HUES64 (cell line): ENCODE results near the gene CDC42SE2.
"Not testable (repeated sequence)": the region's sequence is repeated elsewhere in the genome, so short reads cannot be mapped to it uniquely, and the experiment has no call there.

Experiments used
- H3K27ac ChIP-seq: 2 replicates; pipeline ENCODE4 v1.7.0; 2013; ENCODE audit warnings: low read depth, low read length, inconsistent platforms
- H3K27me3 ChIP-seq: 2 replicates; pipeline ENCODE4 v1.6.1; 2013; ENCODE audit warnings: mild to moderate bottlenecking, low read length; ENCODE audit not compliant: insufficient read depth
- H3K36me3 ChIP-seq: 2 replicates; pipeline ENCODE4 v1.6.1; 2013; ENCODE audit warnings: mild to moderate bottlenecking, low read length; ENCODE audit not compliant: insufficient read depth
- H3K4me1 ChIP-seq: 2 replicates; pipeline ENCODE4 v1.6.1; 2013; ENCODE audit warnings: mild to moderate bottlenecking, low read length, moderate library complexity; ENCODE audit not compliant: insufficient read depth
- H3K4me3 ChIP-seq: 2 replicates; pipeline ENCODE4 v1.5.1; 2013; ENCODE audit warnings: mild to moderate bottlenecking, low read length, moderate library complexity
- H3K9ac ChIP-seq: 2 replicates; pipeline ENCODE4 v1.6.1; 2013; ENCODE audit warnings: mild to moderate bottlenecking, low read depth, low read length
- H3K9me3 ChIP-seq: 2 replicates; pipeline ENCODE4 v1.6.1; 2013; ENCODE audit warnings: low read depth, low read length; ENCODE audit not compliant: insufficient read depth
- WGBS: fragments of 150-250, 120-280 bp; methylation state at CpG from one replicate; pipeline ENCODE4 v1.1.7; 2013; ENCODE audit warnings: missing lambda C conversion rate; 5-methylcytosine and 5-hydroxymethylcytosine counted together

CDC42SE2 gene

DNA sequence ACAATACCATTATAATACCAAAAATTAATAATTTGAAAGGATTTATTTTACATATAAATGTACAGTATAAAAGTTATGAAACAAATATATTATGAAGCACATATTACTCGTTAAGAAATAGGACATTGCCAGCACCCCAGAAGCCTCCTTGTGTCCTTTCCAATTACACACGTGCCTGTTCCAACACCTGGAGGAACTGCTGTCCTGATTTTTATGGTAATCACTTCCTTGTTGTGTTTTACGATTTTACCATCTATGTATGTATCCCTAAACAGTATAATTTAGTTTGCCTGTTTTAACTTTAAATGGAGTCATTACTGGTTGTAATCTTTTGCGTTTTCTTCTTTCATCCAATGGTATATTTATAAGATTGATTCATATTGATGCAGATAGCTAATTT is 105.0 kb downstream of the CDC42SE2 start:
- Histone ChIP-seq H3K36me3 (no peaks in the 10 kb centered on the region), H3K9ac (no peak overlapping the region), H3K27me3 (no peaks in the 10 kb centered on the region), H3K9me3 (no peaks in the 10 kb centered on the region), H3K4me1 (no peaks in the 10 kb centered on the region), H3K4me3 (no peak overlapping the region), H3K27ac (no peak overlapping the region)
- WGBS = 95% methylated on average over 2 of the region's 4 CpGs

GRCh38 chr5:131369558-131369957 is 105.7 kb downstream of the CDC42SE2 start:
- no peaks in the 10 kb centered on the region for H3K27me3 ChIP-seq
- no peak overlapping the region for H3K4me3 ChIP-seq
- H3K9ac ChIP-seq = no peak overlapping the region
- 100% methylated on average over 1 of the region's 1 CpG for WGBS
- no peaks in the 10 kb centered on the region for H3K4me1 ChIP-seq
- no peak overlapping the region for H3K27ac ChIP-seq
- no peaks in the 10 kb centered on the region for H3K9me3 ChIP-seq
- H3K36me3 ChIP-seq = no peaks in the 10 kb centered on the region

GRCh38 chr5:131371835-131372234 is 108.0 kb downstream of the CDC42SE2 start:
- H3K9me3 ChIP-seq = no peaks in the 10 kb centered on the region
- WGBS = 83% methylated on average over 1 of the region's 2 CpGs
- no peak overlapping the region for H3K4me3 ChIP-seq
- H3K36me3 ChIP-seq = no peaks in the 10 kb centered on the region
- H3K27me3 ChIP-seq = no peaks in the 10 kb centered on the region
- H3K27ac ChIP-seq = no peak overlapping the region
- no peaks in the 10 kb centered on the region for H3K4me1 ChIP-seq
- no peak overlapping the region for H3K9ac ChIP-seq

DNA sequence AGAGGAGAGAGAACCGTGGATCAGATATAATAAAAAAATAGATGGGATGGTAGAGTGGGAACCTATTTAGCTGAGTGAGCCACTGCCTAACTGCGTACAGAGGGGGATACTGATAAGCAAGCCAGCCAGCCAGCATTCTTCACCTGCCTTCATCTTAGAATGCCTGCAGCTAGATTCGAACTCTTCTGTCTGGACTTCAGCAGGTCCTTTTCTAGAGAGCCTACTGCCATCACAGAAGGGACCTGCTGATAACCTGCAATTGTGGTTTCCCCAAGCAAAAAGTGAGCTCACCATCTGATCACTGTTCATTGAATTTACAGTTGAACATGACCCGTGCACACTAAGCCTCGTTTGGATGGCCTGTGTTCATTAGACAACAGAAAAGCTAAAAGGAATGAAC is 109.4 kb downstream of the CDC42SE2 start:
- Histone ChIP-seq H3K9me3 (no peaks in the 10 kb centered on the region), H3K9ac (no peak overlapping the region), H3K27me3 (no peaks in the 10 kb centered on the region), H3K4me3 (no peak overlapping the region), H3K36me3 (no peaks in the 10 kb centered on the region), H3K4me1 (no peaks in the 10 kb centered on the region), H3K27ac (no peak overlapping the region)
- 91% methylated on average over 5 of the region's 5 CpGs for WGBS

- Histone ChIP-seq H3K4me1 (no peaks in the 10 kb centered on the region), H3K9ac (no peak overlapping the region), H3K27me3 (no peaks in the 10 kb centered on the region), H3K9me3 (no peaks in the 10 kb centered on the region), H3K4me3 (no peak overlapping the region), H3K36me3 (no peaks in the 10 kb centered on the region), H3K27ac (no peak overlapping the region)
- WGBS = 93% methylated on average over 2 of the region's 2 CpGs
Measured at GRCh38 chr5:131375351-131375750, 111.5 kb downstream of the CDC42SE2 start.

DNA sequence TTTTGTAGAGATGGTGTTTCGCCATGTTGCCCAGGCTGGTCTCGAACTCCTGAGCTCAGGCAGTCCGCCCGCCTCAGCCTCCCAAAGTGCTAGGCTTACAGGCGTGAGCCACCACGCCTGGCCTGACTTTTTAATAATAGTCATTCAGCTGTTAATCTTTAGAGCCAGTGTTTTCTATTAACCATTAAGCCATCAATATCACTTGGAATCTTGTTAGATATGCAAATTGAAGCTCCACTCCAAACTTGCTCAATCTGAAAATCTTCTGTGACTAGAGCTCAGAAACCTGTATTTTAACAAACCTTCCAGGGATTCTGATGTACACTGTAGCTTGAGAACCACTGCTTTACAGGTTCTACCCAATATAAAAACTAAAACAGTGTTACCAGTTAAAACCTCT is 113.5 kb downstream of the CDC42SE2 start:
- WGBS = 91% methylated on average over 6 of the region's 6 CpGs
- H3K4me1 ChIP-seq = no peaks in the 10 kb centered on the region
- H3K4me3 ChIP-seq = no peak overlapping the region
- no peak overlapping the region for H3K27ac ChIP-seq
- H3K9me3 ChIP-seq = no peaks in the 10 kb centered on the region
- no peaks in the 10 kb centered on the region for H3K27me3 ChIP-seq
- H3K9ac ChIP-seq = no peak overlapping the region
- no peaks in the 10 kb centered on the region for H3K36me3 ChIP-seq

- Histone ChIP-seq H3K4me1 (no peaks in the 10 kb centered on the region), H3K9ac (no peak overlapping the region), H3K27me3 (no peaks in the 10 kb centered on the region), H3K27ac (no peak overlapping the region), H3K36me3 (no peaks in the 10 kb centered on the region), H3K4me3 (no peak overlapping the region), H3K9me3 (no peaks in the 10 kb centered on the region)
- 91% methylated on average over 1 of the region's 2 CpGs for WGBS
Measured at GRCh38 chr5:131377785-131378325, 114.0 kb downstream of the CDC42SE2 start.

DNA sequence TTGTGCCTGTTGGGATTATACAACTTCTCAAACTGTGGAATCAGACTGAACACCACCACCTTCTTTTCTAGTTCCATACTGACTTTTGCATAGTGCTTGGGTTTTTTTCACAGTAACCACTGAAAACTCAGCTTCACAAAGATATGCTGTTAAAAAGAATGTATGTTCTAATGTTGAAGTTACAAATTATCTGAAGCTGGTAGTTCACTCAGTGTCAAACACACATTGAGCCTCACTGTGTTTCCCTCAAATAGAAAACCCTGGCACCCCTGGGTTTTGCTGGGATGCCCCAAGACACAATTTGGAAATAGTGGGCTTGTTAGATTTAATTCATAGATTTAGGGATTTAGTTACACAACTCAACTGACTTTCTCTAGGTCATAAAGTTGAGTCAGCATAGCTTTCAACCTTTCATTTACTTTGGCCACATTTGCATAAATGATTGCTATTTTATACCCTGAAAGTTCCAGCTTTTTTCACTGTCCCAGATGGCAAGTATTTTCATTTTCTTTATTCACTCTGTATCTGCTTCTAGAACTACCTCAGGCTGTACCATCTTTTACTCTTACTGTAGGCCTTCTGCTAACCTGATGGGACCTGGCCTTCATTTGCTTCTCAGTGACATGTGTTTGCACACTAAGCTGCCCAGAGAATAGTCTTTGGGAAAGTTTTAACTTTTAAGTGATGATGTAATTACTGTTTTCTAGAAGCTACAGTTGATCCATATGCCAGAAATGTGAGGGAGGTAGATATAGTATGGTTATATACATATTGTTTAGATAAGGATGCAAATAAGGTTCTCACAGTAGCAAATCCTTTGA is 115.1 kb downstream of the CDC42SE2 start:
- Histone ChIP-seq H3K9ac (no peak overlapping the region), H3K27me3 (no peaks in the 10 kb centered on the region), H3K4me1 (no peaks in the 10 kb centered on the region), H3K27ac (no peak overlapping the region), H3K4me3 (no peak overlapping the region), H3K36me3 (no peaks in the 10 kb centered on the region), H3K9me3 (no peaks in the 10 kb centered on the region)

DNA sequence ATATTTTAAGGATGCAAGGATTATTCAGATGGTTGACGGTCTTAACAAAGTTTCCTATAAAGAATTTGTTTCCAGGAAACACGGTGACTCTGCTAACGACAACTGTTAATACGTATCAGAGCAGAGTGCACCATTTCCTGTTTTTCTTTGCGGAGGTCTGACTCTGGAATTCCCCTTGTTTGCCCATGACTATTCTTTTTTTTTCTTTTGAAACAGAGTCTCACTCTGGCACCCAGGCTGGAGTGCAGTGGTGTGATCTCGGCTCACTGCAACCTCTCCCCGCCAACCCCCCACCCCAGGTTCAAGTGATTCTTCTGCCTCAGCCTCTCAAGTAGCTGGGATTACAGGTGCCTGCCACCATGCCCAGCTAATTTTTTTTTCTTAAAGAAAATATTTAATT is 115.9 kb downstream of the CDC42SE2 start:
- Histone ChIP-seq H3K9ac (no peak overlapping the region), H3K36me3 (no peaks in the 10 kb centered on the region), H3K27me3 (no peaks in the 10 kb centered on the region), H3K4me3 (no peak overlapping the region), H3K27ac (no peak overlapping the region), H3K4me1 (no peaks in the 10 kb centered on the region), H3K9me3 (no peaks in the 10 kb centered on the region)
- WGBS = 94% methylated on average over 7 of the region's 7 CpGs

GRCh38 chr5:131380238-131380637 is 116.4 kb downstream of the CDC42SE2 start:
- not testable (repeated sequence) for H3K27ac ChIP-seq, H3K9ac ChIP-seq, H3K36me3 ChIP-seq, H3K27me3 ChIP-seq, H3K4me1 ChIP-seq, H3K4me3 ChIP-seq, H3K9me3 ChIP-seq
- WGBS = 90% methylated on average over 2 of the region's 2 CpGs

DNA sequence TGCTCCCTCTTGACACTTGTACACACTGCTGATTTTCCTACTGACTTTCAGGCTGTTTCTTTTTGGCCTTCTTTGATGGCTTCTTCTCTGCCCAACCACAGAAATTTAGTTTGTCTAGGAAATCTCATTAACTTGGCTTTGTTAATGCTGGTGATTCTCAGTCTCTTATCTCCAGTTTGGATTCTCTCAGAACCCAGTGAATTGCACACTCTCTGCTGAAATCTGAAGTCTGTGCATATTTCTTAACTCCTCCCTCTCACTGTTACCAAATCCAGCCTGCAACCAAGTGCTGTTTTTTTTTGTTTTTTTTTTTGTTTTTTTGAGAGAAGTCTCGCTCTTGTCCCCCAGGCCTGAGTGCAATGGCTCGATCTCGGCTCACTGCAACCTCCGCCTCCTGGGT is 117.2 kb downstream of the CDC42SE2 start:
- no peak overlapping the region for H3K4me3 ChIP-seq
- H3K4me1 ChIP-seq = no peaks in the 10 kb centered on the region
- no peaks in the 10 kb centered on the region for H3K9me3 ChIP-seq
- no peaks in the 10 kb centered on the region for H3K36me3 ChIP-seq
- no peak overlapping the region for H3K27ac ChIP-seq
- no peaks in the 10 kb centered on the region for H3K27me3 ChIP-seq
- no peak overlapping the region for H3K9ac ChIP-seq
- 96% methylated on average over 3 of the region's 4 CpGs for WGBS

DNA sequence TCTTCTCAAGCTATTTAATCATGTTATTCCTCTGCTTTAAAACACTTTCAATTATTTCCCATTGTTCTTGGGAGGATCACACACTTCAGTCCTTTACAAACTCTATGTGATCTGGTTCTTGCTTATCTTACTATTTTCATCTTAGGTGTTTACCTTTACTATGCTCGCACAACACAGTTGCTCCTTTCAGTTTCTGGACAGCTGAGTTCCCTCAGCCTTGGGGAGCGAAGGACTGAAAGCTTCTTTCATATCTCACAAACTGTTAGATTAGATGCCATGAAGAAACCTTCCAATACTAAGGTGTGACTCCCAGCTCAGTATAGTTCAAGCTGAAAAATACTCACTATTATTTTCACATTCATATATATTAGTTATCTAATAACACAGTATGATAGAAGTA is 117.9 kb downstream of the CDC42SE2 start:
- H3K4me1 ChIP-seq = peaks cover 6% of the 10 kb centered on the region
- H3K4me3 ChIP-seq = no peak overlapping the region
- no peak overlapping the region for H3K9ac ChIP-seq
- H3K27me3 ChIP-seq = no peaks in the 10 kb centered on the region
- WGBS = 92% methylated on average over 2 of the region's 2 CpGs
- no peaks in the 10 kb centered on the region for H3K36me3 ChIP-seq
- H3K9me3 ChIP-seq = no peaks in the 10 kb centered on the region
- H3K27ac ChIP-seq = no peak overlapping the region
